B cell (primary cell): ENCODE data around the gene FRG1. TPM values are rescaled to one million over a fixed set of nuclear protein-coding genes. Genes with fewer than 3 reads are reported as not detected.
"Not testable (repeated sequence)": the region's sequence is repeated elsewhere in the genome, so short reads cannot be mapped to it uniquely, and the experiment has no call there.

ENCODE experiments used
- ATAC-seq: fragments of 200-7000 bp; cut with Tn5 transposase; one replicate; pipeline ENCODE4 v1.10.0; 2021; ENCODE audit warnings: low read depth, mild to moderate bottlenecking, moderate number of reproducible peaks, moderate library complexity
- CTCF ChIA-PET: fragments of 350-600 bp; sonication (Branson Sonifier 250); formaldehyde crosslinking; loops from one replicate; lab custom pipeline; 2021; ENCODE audit warnings: antibody characterized with exemption, inconsistent platforms; lab: Charles Lee
- POLR2A ChIA-PET: fragments of 350-600 bp; sonication (Branson Sonifier 250); formaldehyde crosslinking; loops from one replicate; lab custom pipeline; 2021; ENCODE audit warnings: antibody characterized with exemption; lab: Charles Lee
- DNase-seq: peaks from one replicate; pipeline ENCODE4 v3.0.0; 2013
- H2AFZ ChIP-seq: 2 replicates; pipeline ENCODE4 v1.6.1; 2012; ENCODE audit warnings: mild to moderate bottlenecking, low read depth, low read length; ENCODE audit not compliant: insufficient read depth, poor library complexity, severe bottlenecking
- H3K27ac ChIP-seq, 2 donors: 1 replicate in 1 of 2; 2 replicates in 1 of 2; pipeline ENCODE4 v1.5.1; 2012 to 2013; ENCODE audit warnings: low read length in 2 of 2, mild to moderate bottlenecking in 2 of 2, moderate library complexity in 1 of 2
- H3K27me3 ChIP-seq, 4 experiments: fragments of 200-600 bp in 1 of 4; sonication (generic) in 1 of 4; replicated peaks in 1 of 4; 1 replicate in 2 of 4; 2 replicates in 2 of 4; pipeline versions ENCODE4 v1.6.1 to v1.7.0; 2013 to 2016; ENCODE audit warnings: low read length in 3 of 4, mild to moderate bottlenecking in 2 of 4, mixed read lengths in 1 of 4, moderate library complexity in 1 of 4; ENCODE audit not compliant: insufficient read depth in 4 of 4, control insufficient read depth in 3 of 4; ENCODE audit errors: control extremely low read depth in 1 of 4
- H3K36me3 ChIP-seq, 2 experiments: replicated peaks in 1 of 2; 1 replicate in 1 of 2; 2 replicates in 1 of 2; pipeline versions ENCODE4 v1.6.1 to v1.7.1; 2013; ENCODE audit warnings: low read length in 1 of 2; ENCODE audit not compliant: insufficient read depth in 2 of 2, control insufficient read depth in 1 of 2; ENCODE audit errors: control extremely low read depth in 1 of 2, extremely low read depth in 1 of 2
- H3K4me1 ChIP-seq, 2 donors: fragments of 200-600 bp in 1 of 2; sonication (generic) in 1 of 2; 1 replicate in 1 of 2; 2 replicates in 1 of 2; pipeline versions ENCODE4 v1.5.1 to v1.6.1; 2013 to 2017; ENCODE audit warnings: low read length in 2 of 2; ENCODE audit not compliant: control insufficient read depth in 2 of 2, insufficient read depth in 2 of 2
- H3K4me2 ChIP-seq: replicated peaks from 2 replicates; pipeline ENCODE3; 2012; ENCODE audit warnings: mild to moderate bottlenecking, low read depth, low read length; ENCODE audit not compliant: poor library complexity, severe bottlenecking
- H3K4me3 ChIP-seq, 5 experiments: fragments of 200-600 bp in 1 of 5; sonication (generic) in 1 of 5; 1 replicate in 3 of 5; 2 replicates in 2 of 5; pipeline versions ENCODE4 v1.5.1 to v1.7.0; 2011 to 2016; ENCODE audit warnings: low read length in 4 of 5, mild to moderate bottlenecking in 4 of 5, low read depth in 2 of 5, control low read depth in 1 of 5, moderate library complexity in 1 of 5; ENCODE audit not compliant: insufficient read depth in 1 of 5; ENCODE audit errors: control extremely low read depth in 1 of 5, extremely low read depth in 1 of 5
- H3K79me2 ChIP-seq: fragments of 200-600 bp; sonication (generic); one replicate; pipeline ENCODE4 v1.6.0; 2016; ENCODE audit warnings: low read length; ENCODE audit not compliant: control insufficient read depth, insufficient read depth
- H3K9ac ChIP-seq: fragments of 200-600 bp; sonication (generic); 2 replicates; pipeline ENCODE4 v1.6.1; 2017; ENCODE audit warnings: mild to moderate bottlenecking, low read length, moderate library complexity
- H3K9me3 ChIP-seq, 3 donors: one replicate each; pipeline versions ENCODE4 v1.6.1 to v1.7.1; 2013; ENCODE audit warnings: low read length in 2 of 3; ENCODE audit not compliant: control insufficient read depth in 2 of 3, insufficient read depth in 1 of 3; ENCODE audit errors: control extremely low read depth in 1 of 3
- H4K20me1 ChIP-seq: 2 replicates; pipeline ENCODE4 v1.6.0; 2012; ENCODE audit warnings: mild to moderate bottlenecking, low read length; ENCODE audit not compliant: insufficient read depth, control insufficient read depth, poor library complexity, severe bottlenecking
- H3K27ac Mint-ChIP-seq: one replicate; pipeline ENCODE4 v1.8.0; 2021; ENCODE audit warnings: mixed read lengths
- H3K27me3 Mint-ChIP-seq: one replicate; pipeline ENCODE4 v1.8.0; 2021; ENCODE audit warnings: mixed read lengths
- H3K4me1 Mint-ChIP-seq: one replicate; pipeline ENCODE4 v1.8.0; 2021; ENCODE audit warnings: mixed read lengths
- H3K4me3 Mint-ChIP-seq: one replicate; pipeline ENCODE4 v1.8.0; 2021; ENCODE audit warnings: mixed read lengths
- H3K9me3 Mint-ChIP-seq: one replicate; pipeline ENCODE4 v1.8.0; 2022; ENCODE audit warnings: mixed read lengths; ENCODE audit not compliant: insufficient read depth
- CTCF ChIP-seq: fragments of 200-600 bp; IDR thresholded peaks from one replicate; pipeline ENCODE4 v1.8.0; 2022; ENCODE audit warnings: antibody characterized with exemption, mild to moderate bottlenecking
- WGBS: methylation state at CpG from one replicate; pipeline ENCODE4 v1.1.5; 2013; ENCODE audit warnings: missing lambda C conversion rate; ENCODE audit not compliant: insufficient coverage; 5-methylcytosine and 5-hydroxymethylcytosine counted together
- intact Hi-C: fragments of 100-400 bp; cut with micrococcal nuclease; formaldehyde crosslinking; loops from one replicate; pipeline ENCODE4 v1.10.0; 2022
- polyA plus RNA-seq: library from polyadenylated mRNA; depleted of rRNA; stranded (reverse); fragments of >200 nt; gene quantifications from 2 replicates; pipeline ENCODE4 v1.2.3, GENCODE V29; 2012
- total RNA-seq, 2 donors: library from RNA; stranded (reverse); fragments of 120-200 nt in 1 of 2; gene quantifications; 1 replicate in 1 of 2; 2 replicates in 1 of 2; pipeline versions ENCODE4 v1.2.3 to v1.2.4, GENCODE V29; 2013 to 2022

FRG1 gene
- total and polyA plus RNA-seq, 2 donors (not counting 1 experiment from before 2014, with no cell fraction given), result 13.6 to 48.0 TPM

- POLR2A ChIA-PET, H3K36me3 ChIP-seq: not testable (repeated sequence)
- WGBS, result 87% methylated on average over 3 of the region's 4 CpGs
These were observed 45.1 kb downstream of the FRG1 start for GRCh38 chr4:189985651-189986243.

GRCh38 chr4:189988877-189989431, 48.3 kb downstream of the FRG1 start:
- H3K4me2 ChIP-seq, result no peak overlapping the region
- ChIA-PET CTCF (no interaction called here), POLR2A (no interaction called here)
- no peak overlapping the region for H3K9ac ChIP-seq
- no peaks in the 10 kb centered on the region for H3K27me3 ChIP-seq
- H3K27ac Mint-ChIP-seq, result no peak overlapping the region
- H3K27ac ChIP-seq, result no peak overlapping the region
- intact Hi-C loops, result no loop called here
- H2AFZ ChIP-seq, result no peak overlapping the region
- no peaks in the 10 kb centered on the region for H3K79me2 ChIP-seq
- H4K20me1 ChIP-seq, result no peaks in the 10 kb centered on the region
- H3K27me3 Mint-ChIP-seq, result peaks cover 4% of the 10 kb centered on the region
- TF ChIP-seq CTCF, result no peak
- ATAC-seq (no peak), DNase-seq (no peak)
- no peaks in the 10 kb centered on the region for H3K36me3 ChIP-seq
- no peaks in the 10 kb centered on the region for H3K4me1 Mint-ChIP-seq
- no peaks in the 10 kb centered on the region for H3K9me3 ChIP-seq
- no peak overlapping the region for H3K4me3 ChIP-seq
- WGBS, result no CpG with 5 or more reads among the region's 3 CpGs
- no peaks in the 10 kb centered on the region for H3K9me3 Mint-ChIP-seq
- H3K4me3 Mint-ChIP-seq, result no peak overlapping the region
- H3K4me1 ChIP-seq, result no peaks in the 10 kb centered on the region

More at GRCh38 chr4:189985651-189986243, 45.1 kb downstream of the FRG1 start:
- H3K4me2 ChIP-seq, H3K27me3 ChIP-seq, H4K20me1 ChIP-seq, intact Hi-C loops, DNase-seq, H3K4me1 Mint-ChIP-seq, H2AFZ ChIP-seq, H3K9ac ChIP-seq, CTCF ChIA-PET, H3K79me2 ChIP-seq, ATAC-seq, H3K27ac ChIP-seq, H3K27me3 Mint-ChIP-seq, H3K9me3 Mint-ChIP-seq, H3K4me3 Mint-ChIP-seq, H3K4me1 ChIP-seq, H3K27ac Mint-ChIP-seq, H3K4me3 ChIP-seq, H3K9me3 ChIP-seq: not testable (repeated sequence)

GRCh38 chr4:189989941-189990340, 49.3 kb downstream of the FRG1 start:
- H3K27ac Mint-ChIP-seq, H3K27me3 ChIP-seq, H3K4me3 Mint-ChIP-seq, H3K9me3 ChIP-seq, DNase-seq, ATAC-seq, H3K27ac ChIP-seq, H2AFZ ChIP-seq, H3K36me3 ChIP-seq, H3K4me1 Mint-ChIP-seq, POLR2A ChIA-PET, H3K9ac ChIP-seq, H3K4me2 ChIP-seq, H3K27me3 Mint-ChIP-seq, H4K20me1 ChIP-seq, CTCF ChIA-PET, H3K79me2 ChIP-seq, H3K9me3 Mint-ChIP-seq, H3K4me3 ChIP-seq, intact Hi-C loops, H3K4me1 ChIP-seq: not testable (repeated sequence)
- WGBS, result no CpG with 5 or more reads among the region's 3 CpGs
